ENCODE results near the gene MAGEA9. TPM values are rescaled to one million over a fixed set of nuclear protein-coding genes. Genes with fewer than 3 reads are reported as not detected.
"Not testable (repeated sequence)": the region's sequence is repeated elsewhere in the genome, so short reads cannot be mapped to it uniquely, and the experiment has no call there.

MAGEA9 gene
- polyA plus RNA-seq, 3 donors: not detected

DNA sequence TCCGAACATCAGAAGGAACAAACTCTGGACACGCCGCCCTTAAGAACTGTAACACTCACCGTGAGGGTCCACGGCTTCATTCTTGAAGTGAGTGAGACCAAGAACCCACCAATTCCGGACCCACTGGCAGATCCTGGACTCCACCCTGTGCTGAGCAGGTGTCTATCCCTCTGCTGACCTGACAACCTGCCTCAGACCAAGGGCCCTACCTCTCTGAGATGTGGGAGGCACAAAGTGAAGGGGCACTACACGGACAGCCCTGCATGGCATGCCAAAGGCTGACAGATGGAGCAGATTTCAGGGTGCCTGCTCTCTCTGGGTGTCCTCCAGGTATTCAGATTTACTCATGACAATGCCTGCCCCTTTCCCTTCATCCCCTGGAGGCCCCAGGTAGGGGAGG is 21.9 kb upstream of the MAGEA9 start:
- peaks cover 0 to 10% (median 2%) of the 10 kb centered on the region in 7 donors for H3K9me3 Mint-ChIP-seq
- intact Hi-C loops (cut with micrococcal nuclease): no loop called here
- peaks cover 0 to 5% (median 2%) of the 10 kb centered on the region in 3 donors for H3K27me3 Mint-ChIP-seq (ENCODE audit: low read depth in 3 of 3)
- no peak for DNase-seq
- TF ChIP-seq CTCF (IDR thresholded peaks at IDR 0.05): no peak
- H3K4me3 Mint-ChIP-seq: no peak overlapping the region
- H3K4me3 ChIP-seq (replicated peaks in 1 of 3; ENCODE audit: low read depth in 2 of 3, low read length in 3 of 3): no peak overlapping the region
- H3K79me2 ChIP-seq (ENCODE audit: insufficient read depth, low read length): no peaks in the 10 kb centered on the region
- H3K36me3 ChIP-seq (replicated peaks in 1 of 2; ENCODE audit: control insufficient read depth in 1 of 2, insufficient read depth in 2 of 2, low read length in 2 of 2): no peaks in the 10 kb centered on the region
- no CpG with 5 or more reads among the region's 7 CpGs for WGBS (ENCODE audit: insufficient coverage)
- H3K36me3 Mint-ChIP-seq: no peaks in the 10 kb centered on the region
- H3K27me3 ChIP-seq (ENCODE audit: control insufficient read depth in 2 of 2, insufficient read depth in 2 of 2, low read length in 2 of 2): no peaks in the 10 kb centered on the region
- H3K9ac ChIP-seq (ENCODE audit: insufficient read depth, low read length, poor library complexity, severe bottlenecking): no peak overlapping the region
- H3K4me2 ChIP-seq (replicated peaks; ENCODE audit: extremely low read depth, low read length, poor library complexity, severe bottlenecking): no peak overlapping the region
- no peak overlapping the region for H3K27ac Mint-ChIP-seq
- no peaks in the 10 kb centered on the region for H3K4me1 Mint-ChIP-seq
- no peak overlapping the region for H3K27ac ChIP-seq (ENCODE audit: low read depth in 1 of 2, low read length in 2 of 2)
- H3K9me3 ChIP-seq (replicated peaks in 1 of 2; ENCODE audit: control insufficient read depth in 1 of 2, insufficient read depth in 1 of 2, low read length in 2 of 2): no peaks in the 10 kb centered on the region
- H2AFZ ChIP-seq (ENCODE audit: insufficient read depth, low read depth, low read length, poor library complexity, severe bottlenecking): no peak overlapping the region
- H4K20me1 ChIP-seq (ENCODE audit: insufficient read depth, low read length): no peaks in the 10 kb centered on the region
- H3K4me1 ChIP-seq (ENCODE audit: control insufficient read depth in 1 of 2, insufficient read depth in 2 of 2, low read length in 2 of 2): no peaks in the 10 kb centered on the region

- no peak overlapping the region for H3K27ac ChIP-seq (ENCODE audit: low read depth in 1 of 2, low read length in 2 of 2)
- Mint-ChIP-seq H3K27me3 (ENCODE audit: low read depth in 3 of 3) (peaks cover 0 to 7% (median 0%) of the 10 kb centered on the region in 3 donors), H3K4me1 (no peaks in the 10 kb centered on the region), H3K27ac (no peak overlapping the region), H3K9me3 (peaks cover 0 to 10% (median 2%) of the 10 kb centered on the region in 7 donors), H3K4me3 (no peak overlapping the region), H3K36me3 (no peaks in the 10 kb centered on the region)
- H3K4me2 ChIP-seq (replicated peaks; ENCODE audit: extremely low read depth, low read length, poor library complexity, severe bottlenecking): no peak overlapping the region
- no peaks in the 10 kb centered on the region for H3K4me1 ChIP-seq (ENCODE audit: control insufficient read depth in 1 of 2, insufficient read depth in 2 of 2, low read length in 2 of 2)
- no peak overlapping the region for H3K9ac ChIP-seq (ENCODE audit: insufficient read depth, low read length, poor library complexity, severe bottlenecking)
- H3K9me3 ChIP-seq (replicated peaks in 1 of 2; ENCODE audit: control insufficient read depth in 1 of 2, insufficient read depth in 1 of 2, low read length in 2 of 2): no peaks in the 10 kb centered on the region
- H2AFZ ChIP-seq (ENCODE audit: insufficient read depth, low read depth, low read length, poor library complexity, severe bottlenecking): no peak overlapping the region
- no peaks in the 10 kb centered on the region for H3K36me3 ChIP-seq (replicated peaks in 1 of 2; ENCODE audit: control insufficient read depth in 1 of 2, insufficient read depth in 2 of 2, low read length in 2 of 2)
- no peaks in the 10 kb centered on the region for H3K79me2 ChIP-seq (ENCODE audit: insufficient read depth, low read length)
- no peaks in the 10 kb centered on the region for H3K27me3 ChIP-seq (ENCODE audit: control insufficient read depth in 2 of 2, insufficient read depth in 2 of 2, low read length in 2 of 2)
- no CpG with 5 or more reads among the region's 3 CpGs for WGBS (ENCODE audit: insufficient coverage)
- H4K20me1 ChIP-seq (ENCODE audit: insufficient read depth, low read length): no peaks in the 10 kb centered on the region
- no peak for DNase-seq
- H3K4me3 ChIP-seq (replicated peaks in 1 of 3; ENCODE audit: low read depth in 2 of 3, low read length in 3 of 3): no peak overlapping the region
- TF ChIP-seq CTCF (IDR thresholded peaks at IDR 0.05): no peak
- intact Hi-C loops (cut with micrococcal nuclease): no loop called here
These were observed 20.8 kb upstream of the MAGEA9 start for GRCh38 chrX:149760965-149761364.

GRCh38 chrX:149761858-149762674 is 19.7 kb upstream of the MAGEA9 start:
- H3K4me1 ChIP-seq (ENCODE audit: control insufficient read depth in 1 of 2, insufficient read depth in 2 of 2, low read length in 2 of 2); H3K27me3 ChIP-seq (ENCODE audit: control insufficient read depth in 2 of 2, insufficient read depth in 2 of 2, low read length in 2 of 2); H3K4me1 Mint-ChIP-seq; H3K79me2 ChIP-seq (ENCODE audit: insufficient read depth, low read length); H3K9ac ChIP-seq (ENCODE audit: insufficient read depth, low read length, poor library complexity, severe bottlenecking); H3K36me3 Mint-ChIP-seq; H4K20me1 ChIP-seq (ENCODE audit: insufficient read depth, low read length); H3K36me3 ChIP-seq (replicated peaks in 1 of 2; ENCODE audit: control insufficient read depth in 1 of 2, insufficient read depth in 2 of 2, low read length in 2 of 2); intact Hi-C loops (cut with micrococcal nuclease); DNase-seq; H2AFZ ChIP-seq (ENCODE audit: insufficient read depth, low read depth, low read length, poor library complexity, severe bottlenecking); H3K4me2 ChIP-seq (replicated peaks; ENCODE audit: extremely low read depth, low read length, poor library complexity, severe bottlenecking); H3K9me3 Mint-ChIP-seq; H3K27me3 Mint-ChIP-seq (ENCODE audit: low read depth in 3 of 3); H3K27ac ChIP-seq (ENCODE audit: low read depth in 1 of 2, low read length in 2 of 2); H3K9me3 ChIP-seq (replicated peaks in 1 of 2; ENCODE audit: control insufficient read depth in 1 of 2, insufficient read depth in 1 of 2, low read length in 2 of 2); H3K27ac Mint-ChIP-seq; H3K4me3 Mint-ChIP-seq; H3K4me3 ChIP-seq (replicated peaks in 1 of 3; ENCODE audit: low read depth in 2 of 3, low read length in 3 of 3): not testable (repeated sequence)
- 100% methylated on average over 3 of the region's 22 CpGs for whole genome bisulfite sequencing (ENCODE audit: insufficient coverage)

All from CD14-positive monocyte (primary cell).